ENCODE measurements around the gene SALL3.
"Not testable (repeated sequence)": the region's sequence is repeated elsewhere in the genome, so short reads cannot be mapped to it uniquely, and the experiment has no call there.

Gene SALL3

DNA sequence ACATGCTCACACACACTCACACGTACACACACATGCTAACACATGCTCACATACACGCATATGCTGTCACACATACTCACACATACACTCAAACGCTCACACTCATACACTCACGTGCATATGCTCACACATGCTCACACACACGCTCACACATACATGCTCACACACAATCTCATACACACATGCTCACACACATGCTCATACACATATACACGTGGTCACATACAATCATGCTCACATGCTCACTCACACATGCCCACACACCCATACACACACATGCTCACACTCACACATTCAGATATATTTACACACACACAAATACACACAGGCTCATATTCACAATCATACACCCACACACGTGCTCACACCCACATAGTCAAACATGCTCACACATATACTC is 17.5 kb upstream of the SALL3 start:
- no peak for DNase-seq (ENCODE audit: low read depth)
- TF ChIP-seq, protein P1, sequence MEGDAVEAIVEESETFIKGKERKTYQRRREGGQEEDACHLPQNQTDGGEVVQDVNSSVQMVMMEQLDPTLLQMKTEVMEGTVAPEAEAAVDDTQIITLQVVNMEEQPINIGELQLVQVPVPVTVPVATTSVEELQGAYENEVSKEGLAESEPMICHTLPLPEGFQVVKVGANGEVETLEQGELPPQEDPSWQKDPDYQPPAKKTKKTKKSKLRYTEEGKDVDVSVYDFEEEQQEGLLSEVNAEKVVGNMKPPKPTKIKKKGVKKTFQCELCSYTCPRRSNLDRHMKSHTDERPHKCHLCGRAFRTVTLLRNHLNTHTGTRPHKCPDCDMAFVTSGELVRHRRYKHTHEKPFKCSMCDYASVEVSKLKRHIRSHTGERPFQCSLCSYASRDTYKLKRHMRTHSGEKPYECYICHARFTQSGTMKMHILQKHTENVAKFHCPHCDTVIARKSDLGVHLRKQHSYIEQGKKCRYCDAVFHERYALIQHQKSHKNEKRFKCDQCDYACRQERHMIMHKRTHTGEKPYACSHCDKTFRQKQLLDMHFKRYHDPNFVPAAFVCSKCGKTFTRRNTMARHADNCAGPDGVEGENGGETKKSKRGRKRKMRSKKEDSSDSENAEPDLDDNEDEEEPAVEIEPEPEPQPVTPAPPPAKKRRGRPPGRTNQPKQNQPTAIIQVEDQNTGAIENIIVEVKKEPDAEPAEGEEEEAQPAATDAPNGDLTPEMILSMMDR (IDR thresholded peaks at IDR 0.05; ENCODE audit: control insufficient read depth, extremely low read depth, insufficient read depth) = no peak
- H3K4me3 ChIP-seq (ENCODE audit: low read depth, low read length) = no peak overlapping the region

DNA sequence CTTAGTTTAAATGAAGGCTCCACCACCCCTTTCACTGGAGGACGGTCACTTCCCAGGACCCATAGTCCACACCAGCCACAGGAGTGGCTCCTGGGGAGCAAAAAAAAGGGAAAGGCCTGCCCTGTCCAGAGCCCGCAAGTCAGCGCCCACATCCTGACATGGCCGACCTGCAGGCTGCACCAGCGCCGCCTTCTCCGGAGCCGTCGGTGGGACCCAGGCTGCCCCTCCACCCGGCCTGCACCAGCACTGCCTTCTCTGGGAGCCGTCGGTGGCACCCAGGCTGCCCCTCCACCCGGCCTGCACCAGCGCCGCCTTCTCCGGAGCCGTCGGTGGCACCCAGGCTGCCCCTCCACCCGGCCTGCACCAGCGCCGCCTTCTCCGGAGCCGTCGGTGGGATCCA is 14.9 kb upstream of the SALL3 start:
- H3K4me3 ChIP-seq (ENCODE audit: low read depth, low read length); DNase-seq (ENCODE audit: low read depth): not testable (repeated sequence)

DNA sequence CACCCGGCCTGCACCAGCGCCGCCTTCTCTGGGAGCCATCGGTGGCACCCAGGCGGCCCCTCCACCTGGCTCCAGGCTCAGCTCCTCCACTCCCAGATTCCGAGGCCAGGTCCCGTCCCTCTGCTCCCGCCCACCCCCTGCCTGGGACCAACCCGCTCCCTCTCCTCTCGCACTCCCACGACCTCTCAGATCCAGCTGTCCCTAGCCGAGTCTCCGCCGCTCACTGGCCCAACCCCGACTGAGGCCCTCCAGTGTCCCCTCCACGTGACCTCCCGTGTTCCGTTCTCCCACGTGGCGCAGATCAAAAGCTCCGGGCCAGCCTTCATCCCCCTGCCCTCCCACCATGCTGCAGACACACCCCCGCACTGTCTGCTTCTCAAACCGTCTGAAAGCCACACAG is 14.4 kb upstream of the SALL3 start:
- DNase-seq (ENCODE audit: low read depth) = no peak
- TF ChIP-seq, protein P1 (IDR thresholded peaks at IDR 0.05; ENCODE audit: control insufficient read depth, extremely low read depth, insufficient read depth) = no peak
- H3K4me3 ChIP-seq (ENCODE audit: low read depth, low read length) = no peak overlapping the region

DNA sequence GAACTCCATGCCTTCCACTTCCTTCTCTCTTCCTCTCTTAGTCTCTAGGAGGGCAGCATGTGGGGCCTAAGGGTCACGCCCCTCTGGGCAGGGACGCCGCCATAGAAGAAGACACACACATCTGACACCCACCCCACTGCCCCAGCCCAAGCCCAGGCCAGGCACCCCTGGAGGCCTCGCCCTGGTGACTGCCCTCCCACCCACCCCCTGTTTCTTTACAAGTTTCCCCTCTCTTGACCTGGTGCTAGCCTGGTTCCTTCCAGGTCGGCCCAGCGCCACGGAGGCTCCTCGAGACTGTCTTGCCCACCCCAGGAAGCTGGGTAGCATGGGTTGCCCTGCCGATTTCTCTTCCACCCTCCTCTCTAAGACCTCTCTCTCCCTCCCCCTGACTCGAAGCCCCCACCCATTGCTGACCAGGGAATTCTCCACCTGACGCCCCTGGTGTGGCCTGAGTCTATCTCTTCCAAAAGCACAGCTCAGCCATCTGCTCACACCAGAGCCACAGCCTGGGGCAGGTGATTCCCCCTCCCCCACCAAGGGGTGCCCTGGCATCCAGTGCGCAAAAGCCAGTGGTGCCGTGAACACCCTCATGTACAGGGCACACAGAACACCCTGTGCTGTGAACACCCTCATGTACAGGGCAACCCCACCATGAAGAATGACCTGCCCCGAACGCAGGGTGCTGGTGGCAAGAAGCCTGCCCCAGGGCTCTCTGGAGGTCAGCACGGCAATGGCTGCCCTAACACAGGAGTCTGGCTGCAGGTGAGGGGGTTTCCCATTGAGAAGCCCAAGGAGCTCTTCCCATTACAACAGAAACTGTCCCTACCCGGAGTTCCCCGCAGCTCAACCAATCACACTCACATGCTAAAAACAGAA is 13.5 kb upstream of the SALL3 start:
- TF ChIP-seq, protein P1 (IDR thresholded peaks at IDR 0.05; ENCODE audit: control insufficient read depth, extremely low read depth, insufficient read depth) = no peak
- no peak overlapping the region for H3K4me3 ChIP-seq (ENCODE audit: low read depth, low read length)
- DNase-seq (ENCODE audit: low read depth) = no peak

DNA sequence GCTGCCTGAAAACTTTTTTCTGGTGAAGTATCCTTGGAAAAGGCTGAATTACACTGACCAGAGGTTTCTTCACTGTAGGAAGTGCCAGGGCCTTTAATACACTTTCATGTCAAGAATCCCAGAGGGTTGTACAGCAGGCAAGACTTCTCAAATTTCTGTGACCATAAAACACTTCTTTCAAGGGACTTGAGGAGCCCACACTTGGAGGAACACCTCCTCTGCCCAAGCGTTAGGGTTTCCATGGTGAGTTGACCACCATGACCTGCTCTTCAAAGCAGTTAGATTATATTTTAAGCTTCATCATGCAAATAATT is 12.9 kb upstream of the SALL3 start:
- TF ChIP-seq, protein P1 (IDR thresholded peaks at IDR 0.05; ENCODE audit: control insufficient read depth, extremely low read depth, insufficient read depth) = no peak
- H3K4me3 ChIP-seq (ENCODE audit: low read depth, low read length) = no peak overlapping the region
- no peak for DNase-seq (ENCODE audit: low read depth)

DNA sequence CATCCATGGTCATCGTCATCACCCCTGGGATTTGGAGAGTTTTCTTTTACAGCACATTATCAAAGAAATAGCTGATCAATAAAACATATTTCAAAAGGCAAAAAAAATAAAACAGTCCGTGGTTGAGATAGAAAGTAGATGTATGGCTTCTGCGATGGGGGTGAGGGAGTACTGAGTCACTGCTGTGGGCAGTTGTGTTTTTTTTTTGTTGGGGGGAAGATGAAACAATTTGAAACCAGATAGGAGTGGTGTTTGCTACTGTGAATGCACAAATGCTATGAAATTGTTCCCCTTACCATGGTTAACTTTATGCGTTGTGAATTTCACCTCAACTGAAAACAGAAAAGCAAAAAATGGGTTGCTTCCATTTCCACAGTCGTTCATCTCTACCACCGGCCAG is 11.9 kb upstream of the SALL3 start:
- DNase-seq (ENCODE audit: low read depth) = no peak
- TF ChIP-seq, protein P1 (IDR thresholded peaks at IDR 0.05; ENCODE audit: control insufficient read depth, extremely low read depth, insufficient read depth) = no peak
- no peak overlapping the region for H3K4me3 ChIP-seq (ENCODE audit: low read depth, low read length)

DNA sequence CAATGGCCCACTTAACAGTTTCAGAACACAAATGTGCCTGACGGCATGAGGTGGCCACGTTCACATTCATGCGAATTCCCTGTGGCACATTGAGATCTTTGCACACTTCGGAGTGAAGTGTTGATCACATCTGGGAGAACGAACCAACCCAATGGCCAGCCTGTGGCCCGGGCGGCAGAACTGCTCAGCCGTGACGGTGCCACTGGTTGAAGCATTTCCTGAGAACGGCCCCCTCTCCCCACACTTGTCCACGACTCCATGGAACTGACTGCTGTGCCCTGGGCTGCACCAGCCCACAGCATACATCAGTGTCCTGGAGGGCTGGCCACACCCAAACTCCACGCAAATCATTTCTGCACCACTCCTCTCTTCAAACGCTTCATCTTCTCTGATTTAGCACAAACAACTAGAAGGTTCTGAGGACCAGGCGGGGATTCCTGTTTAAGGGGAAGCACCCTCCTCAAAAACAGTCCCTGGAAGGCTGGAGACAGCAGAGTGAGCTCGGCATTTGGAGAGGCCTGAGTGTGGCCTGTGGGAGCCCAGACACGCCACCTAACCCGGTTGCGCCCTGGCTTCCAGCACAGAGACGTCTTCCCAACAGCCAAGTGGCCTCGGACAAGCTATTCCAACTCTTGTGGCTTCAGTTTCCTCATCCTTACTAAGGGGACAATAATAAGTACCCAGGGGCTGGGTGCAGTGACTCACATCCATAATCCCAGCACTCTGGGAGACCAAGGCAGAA is 9.9 kb upstream of the SALL3 start:
- no peak for DNase-seq (ENCODE audit: low read depth)
- TF ChIP-seq, protein P1 (IDR thresholded peaks at IDR 0.05; ENCODE audit: control insufficient read depth, extremely low read depth, insufficient read depth) = no peak
- H3K4me3 ChIP-seq (ENCODE audit: low read depth, low read length) = no peak overlapping the region

Measured in LNCaP clone FGC (cell line).